Omental fat pad (tissue), 4 donors: Measurements from ENCODE around the gene EARS2. TPM values are rescaled to one million over a fixed set of nuclear protein-coding genes. Genes with fewer than 3 reads are reported as not detected.

ENCODE experiments used
- ATAC-seq: fragments of 150-250 bp; one replicate; pipeline ENCODE4 v1.9.1; 2016; ENCODE audit warnings: mild to moderate bottlenecking, moderate library complexity; ENCODE audit not compliant: low FRiP score
- DNase-seq: peaks from one replicate; pipeline ENCODE4 v3.0.0-alpha.2; 2019; ENCODE audit warnings: low spot score
- total RNA-seq, 4 donors: library from RNA; depleted of rRNA; stranded (reverse); fragments of >200 nt; gene quantifications; one replicate each; pipeline ENCODE4 v1.1.0, GENCODE V29; 2016
- TF ChIP-seq, protein P1 (sequence below), 3 donors: fragments of 450-650 bp; IDR thresholded peaks; one replicate each; pipeline ENCODE4 v1.5.1; 2016 to 2017; ENCODE audit warnings: antibody characterized with exemption in 3 of 3, mild to moderate bottlenecking in 3 of 3, moderate library complexity in 2 of 3

Gene EARS2
- total RNA-seq, 4 donors from 2014 or later: 18.1 to 24.3 (median 21.4) TPM

GRCh38 chr16:23527961-23528643 is 29.0 kb downstream of the EARS2 start:
- no peak for ATAC-seq

DNA sequence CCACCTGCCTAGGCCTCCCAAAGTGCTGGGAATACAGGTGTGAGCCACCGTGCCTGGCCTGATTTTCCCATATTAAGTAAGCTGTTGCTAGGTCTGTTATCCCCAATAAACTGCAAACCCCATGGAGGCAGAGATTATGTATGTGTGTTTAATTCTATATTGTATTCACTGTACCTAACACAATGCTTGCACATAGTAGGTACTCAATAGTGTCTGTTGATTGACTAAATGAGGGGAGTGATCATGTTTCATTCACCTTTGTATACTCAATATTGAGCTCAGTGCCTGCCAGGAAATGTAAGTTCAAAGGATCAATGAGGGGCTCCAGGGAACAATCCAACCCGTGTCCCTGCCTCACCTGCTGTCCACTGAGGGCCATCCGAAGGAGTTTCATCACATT is 32.3 kb downstream of the EARS2 start:
- ATAC-seq (no peak), DNase-seq (no peak)
- TF ChIP-seq, protein P1, sequence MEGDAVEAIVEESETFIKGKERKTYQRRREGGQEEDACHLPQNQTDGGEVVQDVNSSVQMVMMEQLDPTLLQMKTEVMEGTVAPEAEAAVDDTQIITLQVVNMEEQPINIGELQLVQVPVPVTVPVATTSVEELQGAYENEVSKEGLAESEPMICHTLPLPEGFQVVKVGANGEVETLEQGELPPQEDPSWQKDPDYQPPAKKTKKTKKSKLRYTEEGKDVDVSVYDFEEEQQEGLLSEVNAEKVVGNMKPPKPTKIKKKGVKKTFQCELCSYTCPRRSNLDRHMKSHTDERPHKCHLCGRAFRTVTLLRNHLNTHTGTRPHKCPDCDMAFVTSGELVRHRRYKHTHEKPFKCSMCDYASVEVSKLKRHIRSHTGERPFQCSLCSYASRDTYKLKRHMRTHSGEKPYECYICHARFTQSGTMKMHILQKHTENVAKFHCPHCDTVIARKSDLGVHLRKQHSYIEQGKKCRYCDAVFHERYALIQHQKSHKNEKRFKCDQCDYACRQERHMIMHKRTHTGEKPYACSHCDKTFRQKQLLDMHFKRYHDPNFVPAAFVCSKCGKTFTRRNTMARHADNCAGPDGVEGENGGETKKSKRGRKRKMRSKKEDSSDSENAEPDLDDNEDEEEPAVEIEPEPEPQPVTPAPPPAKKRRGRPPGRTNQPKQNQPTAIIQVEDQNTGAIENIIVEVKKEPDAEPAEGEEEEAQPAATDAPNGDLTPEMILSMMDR (IDR thresholded peaks at IDR 0.05): no peak

More at GRCh38 chr16:23527961-23528643, 29.0 kb downstream of the EARS2 start:
- TF ChIP-seq, protein P1 (IDR thresholded peaks at IDR 0.05): no peak
- no peak for DNase-seq

DNA sequence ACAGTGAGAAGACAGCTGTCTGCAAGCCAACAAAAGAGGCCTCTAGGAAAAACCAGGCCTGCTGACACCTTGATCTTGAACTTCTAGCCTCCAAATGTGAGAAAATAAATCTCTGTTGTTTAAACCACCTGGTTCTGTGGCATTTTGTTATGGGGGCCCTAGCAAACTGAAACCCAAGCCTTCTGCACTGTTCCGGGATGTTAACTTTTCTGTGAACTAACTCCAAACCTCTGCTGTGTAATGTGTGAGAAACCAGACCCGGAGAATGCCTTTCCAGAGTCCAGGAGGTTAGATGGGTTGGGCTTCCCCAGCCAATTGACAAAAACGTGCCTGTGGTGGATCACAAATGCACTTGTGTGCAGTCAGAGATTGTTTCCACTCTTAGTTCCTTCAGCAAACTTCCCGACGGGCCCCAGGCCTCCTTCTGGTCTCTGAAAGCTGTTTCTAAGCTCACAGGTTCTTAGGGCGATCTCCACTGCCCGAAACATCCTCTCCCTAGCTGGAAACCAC is 33.2 kb downstream of the EARS2 start:
- TF ChIP-seq, protein P1 (IDR thresholded peaks at IDR 0.05): no peak
- no peak for DNase-seq
- ATAC-seq: no peak

GRCh38 chr16:23523321-23523720 is 33.8 kb downstream of the EARS2 start:
- TF ChIP-seq, protein P1 (IDR thresholded peaks at IDR 0.05): no peak
- no peak for ATAC-seq
- DNase-seq: no peak

DNA sequence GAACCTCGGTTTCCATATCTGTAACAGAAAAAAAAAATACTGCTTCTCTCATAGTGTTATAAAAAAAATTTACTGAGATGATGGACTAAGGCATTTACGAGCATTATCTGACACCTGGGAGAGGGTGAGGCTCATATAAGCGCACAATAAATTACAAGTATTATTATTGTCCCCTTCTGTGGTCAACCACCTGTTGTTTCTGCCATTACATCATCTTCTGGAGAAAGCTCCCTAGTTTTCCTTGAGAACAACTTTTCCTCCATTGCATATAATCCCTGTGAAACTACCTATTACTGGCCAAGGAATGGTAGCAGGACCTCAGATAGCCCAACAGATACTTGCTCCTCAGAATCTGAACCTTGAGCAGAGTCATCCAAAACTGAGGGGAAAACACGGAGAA is 35.2 kb downstream of the EARS2 start:
- TF ChIP-seq, protein P1 (IDR thresholded peaks at IDR 0.05): no peak
- ATAC-seq: no peak
- DNase-seq: no peak

GRCh38 chr16:23521037-23521743 is 36.0 kb downstream of the EARS2 start:
- ATAC-seq (no peak), DNase-seq (no peak)
- TF ChIP-seq, protein P1 (IDR thresholded peaks at IDR 0.05): no peak
